HG03103 (cell line): ENCODE results near the gene MGMT.

Source experiments
- ATAC-seq: cut with Tn5 transposase; IDR thresholded peaks from one replicate; pipeline ENCODE4 v1.9.1; 2021; ENCODE audit warnings: low read depth; ENCODE audit not compliant: unreplicated experiment

The MGMT gene

GRCh38 chr10:129704225-129704624, 237.2 kb downstream of the MGMT start:
- ATAC-seq, result no peak

- no peak for ATAC-seq
Measured at GRCh38 chr10:129704786-129705525, 237.9 kb downstream of the MGMT start.

GRCh38 chr10:129705676-129706075, 238.6 kb downstream of the MGMT start:
- ATAC-seq, result no peak

- no peak for ATAC-seq
Measured at GRCh38 chr10:129706081-129706480, 239.0 kb downstream of the MGMT start.

GRCh38 chr10:129706523-129706922, 239.5 kb downstream of the MGMT start:
- ATAC-seq, result no peak

- no peak for ATAC-seq
Measured at GRCh38 chr10:129707406-129708388, 240.7 kb downstream of the MGMT start.

- ATAC-seq, result no peak
Measured at GRCh38 chr10:129709101-129709500, 242.1 kb downstream of the MGMT start.

- no peak for ATAC-seq
Measured at GRCh38 chr10:129709627-129710509, 242.8 kb downstream of the MGMT start.

GRCh38 chr10:129710510-129710847, 243.4 kb downstream of the MGMT start:
- no peak for ATAC-seq

GRCh38 chr10:129711291-129711690, 244.2 kb downstream of the MGMT start:
- no peak for ATAC-seq

GRCh38 chr10:129712000-129712399, 245.0 kb downstream of the MGMT start:
- no peak for ATAC-seq

- ATAC-seq, result no peak
Measured at GRCh38 chr10:129713659-129714265, 246.7 kb downstream of the MGMT start.

GRCh38 chr10:129715805-129716204, 248.8 kb downstream of the MGMT start:
- ATAC-seq, result no peak

- ATAC-seq, result no peak
Measured at GRCh38 chr10:129716211-129716681, 249.2 kb downstream of the MGMT start.

- ATAC-seq, result no peak
Measured at GRCh38 chr10:129716881-129717280, 249.8 kb downstream of the MGMT start.

GRCh38 chr10:129717816-129718547, 250.9 kb downstream of the MGMT start:
- no peak for ATAC-seq

GRCh38 chr10:129718548-129719414, 251.7 kb downstream of the MGMT start:
- no peak for ATAC-seq

GRCh38 chr10:129719415-129719739, 252.3 kb downstream of the MGMT start:
- ATAC-seq, result no peak
